Stimulated activated CD8-positive, alpha-beta memory T cell treated with anti-CD3 and anti-CD28 coated beads, Interleukin-2, amount 100 ng/mL, for 48 hours (primary cell): ENCODE measurements around the gene ISG20.
"Not testable (repeated sequence)": the region's sequence is repeated elsewhere in the genome, so short reads cannot be mapped to it uniquely, and the experiment has no call there.

Source experiments
- DNase-seq, 2 donors: peaks; one replicate each; pipeline ENCODE4 v3.0.0-alpha.2; 2020; ENCODE audit warnings: low read depth in 2 of 2

The ISG20 gene

DNA sequence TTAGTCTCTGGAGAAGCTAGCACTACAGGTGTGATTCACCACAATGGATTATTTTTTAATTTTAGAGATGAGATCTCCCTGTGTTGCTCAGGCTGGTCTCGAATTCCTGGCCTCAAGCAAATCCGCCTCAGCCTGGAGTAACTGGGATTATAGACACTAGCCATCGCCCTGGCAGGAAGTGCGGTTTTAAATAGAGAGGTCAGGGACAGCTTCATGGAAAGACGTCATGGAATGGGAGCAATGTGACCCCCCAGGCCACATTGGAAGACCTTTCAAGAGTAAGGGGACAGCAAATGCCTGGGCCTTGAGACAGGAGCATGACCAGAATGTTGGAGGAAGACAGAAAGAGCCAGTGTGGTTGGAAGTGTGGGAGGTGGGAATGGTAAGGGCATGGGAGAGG, 2.2 kb upstream of the ISG20 start:
- no peak for DNase-seq

DNA sequence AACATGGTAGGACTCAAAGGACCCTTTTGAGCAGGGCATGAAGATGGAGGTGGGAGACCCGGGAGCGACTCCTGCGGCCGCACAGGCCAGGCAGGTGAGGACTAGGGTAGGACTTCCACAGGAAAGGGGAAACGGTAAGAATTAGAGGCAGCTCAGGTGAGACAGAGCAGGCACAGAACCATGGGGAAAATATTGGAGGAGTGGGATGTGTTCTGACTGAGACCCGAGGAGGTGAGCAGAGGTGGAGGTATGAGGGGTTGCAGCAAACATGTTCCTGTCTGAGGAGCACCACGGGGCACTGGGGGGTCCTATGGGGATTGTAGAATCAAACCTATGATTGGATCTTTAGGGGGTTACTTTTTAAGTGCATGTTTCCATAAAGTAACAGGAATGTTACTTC, 1.4 kb upstream of the ISG20 start:
- no peak for DNase-seq

DNA sequence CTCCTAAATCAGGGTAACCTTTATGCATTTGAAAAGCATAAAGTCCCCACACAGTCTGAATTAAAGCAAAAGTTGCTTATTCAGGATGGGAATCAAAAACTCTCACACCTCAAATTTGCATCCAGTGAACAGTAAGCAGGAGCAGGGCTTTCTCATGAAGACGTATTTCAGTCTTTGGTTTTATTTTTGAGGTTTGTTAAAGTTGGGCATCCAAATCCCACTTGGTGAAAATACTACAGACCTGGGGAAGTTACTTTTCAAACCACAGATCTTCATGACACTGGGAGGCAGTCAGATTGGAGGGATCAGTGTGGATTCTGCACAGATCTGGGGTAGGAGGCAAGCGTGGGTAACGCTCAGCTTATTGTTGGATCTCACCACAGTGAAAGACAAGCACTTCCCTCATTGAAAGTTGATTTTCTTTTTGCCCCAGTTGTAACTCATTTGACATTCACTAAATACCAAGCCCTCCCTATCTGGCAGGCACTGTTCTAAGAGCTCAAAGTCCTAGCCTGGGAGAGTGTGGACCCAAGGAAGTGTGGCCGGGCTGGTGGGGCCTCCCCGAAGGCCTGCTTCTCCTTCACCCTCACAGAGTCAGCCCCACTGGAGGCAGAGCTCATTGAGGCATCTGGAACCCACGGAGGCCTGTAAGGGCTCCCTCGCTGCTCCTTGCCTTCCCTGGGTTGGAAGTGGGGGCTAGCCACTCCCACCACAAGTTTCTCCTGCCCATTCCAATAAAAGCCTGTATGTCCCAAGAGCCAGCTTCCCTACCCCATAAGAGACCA, 783 bp upstream of the ISG20 start:
- no peak for DNase-seq

DNA sequence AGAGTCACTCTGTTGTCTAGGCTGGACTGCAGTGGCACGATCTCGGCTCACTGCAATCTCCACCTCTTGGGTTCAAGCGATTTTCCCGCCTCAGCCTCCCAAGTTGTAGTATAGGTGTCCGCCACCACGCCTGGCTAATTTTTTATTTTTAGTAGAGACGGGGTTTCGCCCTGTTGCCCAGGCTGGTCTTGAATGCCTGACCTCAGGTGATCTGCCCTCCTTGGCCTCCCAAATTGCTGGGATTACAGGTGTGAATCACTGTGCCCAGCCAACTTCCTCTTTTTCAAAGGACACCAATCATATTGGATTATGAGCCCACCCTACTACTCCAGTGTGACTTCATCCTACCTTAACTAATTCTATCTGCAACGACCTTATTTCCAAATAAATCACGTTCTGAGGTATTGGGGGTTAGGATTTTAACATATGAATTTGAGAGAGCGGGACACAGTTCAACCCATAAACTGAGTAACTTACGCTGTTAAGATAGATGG, 3.2 kb downstream of the ISG20 start:
- DNase-seq = no peak

DNA sequence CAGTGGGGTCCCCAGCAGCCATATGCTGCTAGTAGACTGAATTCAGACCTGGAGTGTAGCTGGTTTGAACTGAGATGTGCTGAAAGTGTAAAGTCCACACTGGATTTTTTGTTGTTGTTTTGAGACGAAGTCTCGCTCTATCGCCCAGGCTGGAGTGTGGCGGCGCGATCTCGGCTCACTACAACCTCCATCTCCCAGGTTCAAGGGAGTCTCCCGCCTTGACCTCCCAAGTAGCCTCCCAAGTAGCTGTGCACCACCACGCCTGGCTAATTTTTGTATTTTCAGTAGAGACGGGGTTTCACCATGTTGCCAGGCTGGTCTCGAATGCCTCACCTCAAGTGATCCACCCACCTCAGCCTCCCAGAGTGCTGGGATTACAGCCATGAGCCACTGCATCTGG, 3.7 kb downstream of the ISG20 start:
- not testable (repeated sequence) for DNase-seq

DNA sequence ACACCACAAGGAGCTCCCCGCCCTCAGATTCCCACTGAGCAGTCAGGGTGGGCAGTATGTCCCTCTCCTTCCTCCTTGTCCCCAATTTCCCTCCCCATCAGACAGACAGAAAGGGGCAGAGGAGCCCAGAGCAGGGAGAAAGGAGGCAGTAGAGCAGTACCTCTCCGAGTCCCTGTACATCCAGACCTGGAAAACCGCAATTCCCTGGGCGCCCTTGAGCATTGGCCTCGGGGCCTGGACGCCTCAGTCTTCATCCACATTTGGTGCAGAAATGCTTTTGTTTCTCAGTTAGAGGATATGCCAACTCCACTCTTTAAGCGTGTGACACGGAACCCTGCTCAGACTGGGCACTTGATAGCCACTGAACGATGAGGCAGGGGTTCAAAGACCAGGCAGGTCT, 5.9 kb downstream of the ISG20 start:
- no peak for DNase-seq

DNA sequence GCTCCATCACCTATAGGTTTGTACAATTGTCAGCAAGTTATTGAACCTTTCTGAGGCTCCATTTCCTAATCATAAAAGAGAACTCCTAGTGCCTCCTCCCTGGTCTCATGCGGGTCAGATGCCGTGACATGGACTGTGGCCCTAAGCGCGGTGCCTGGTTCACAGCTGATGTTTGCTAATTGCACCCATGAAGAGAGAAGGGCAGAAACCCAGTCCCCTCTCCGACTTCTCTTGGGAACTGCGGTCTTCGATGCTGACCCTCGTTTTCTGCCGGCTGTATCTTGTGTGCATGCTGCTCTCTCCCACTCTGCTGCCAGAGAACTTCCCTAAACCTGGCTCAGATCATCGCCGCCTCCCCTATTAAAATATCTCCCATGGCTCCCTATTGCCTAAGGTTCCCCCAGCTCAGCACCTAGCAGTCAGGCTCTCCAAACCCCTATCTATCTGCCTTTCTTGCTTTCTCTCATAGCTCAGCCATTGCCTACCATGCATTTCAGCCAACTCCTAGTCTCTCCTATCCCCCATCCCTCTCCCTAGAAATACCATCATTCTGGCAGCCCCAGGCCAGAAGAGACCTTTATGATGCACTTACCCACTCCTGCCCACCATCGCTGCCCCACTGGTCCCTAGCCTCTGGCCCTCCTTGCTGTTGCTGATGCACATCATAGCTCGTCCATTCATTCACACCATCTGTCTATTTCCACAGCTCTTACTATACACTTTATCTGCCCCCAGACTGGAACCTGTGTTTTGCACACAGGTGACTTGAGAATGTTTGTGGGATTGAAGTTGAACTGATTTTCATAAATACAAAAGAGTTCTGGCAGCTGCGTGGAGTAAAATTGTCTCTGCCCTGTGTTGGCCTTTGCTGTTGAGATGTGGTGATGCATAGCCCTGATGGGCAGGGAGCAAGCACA, 6.6 kb downstream of the ISG20 start:
- no peak for DNase-seq

DNA sequence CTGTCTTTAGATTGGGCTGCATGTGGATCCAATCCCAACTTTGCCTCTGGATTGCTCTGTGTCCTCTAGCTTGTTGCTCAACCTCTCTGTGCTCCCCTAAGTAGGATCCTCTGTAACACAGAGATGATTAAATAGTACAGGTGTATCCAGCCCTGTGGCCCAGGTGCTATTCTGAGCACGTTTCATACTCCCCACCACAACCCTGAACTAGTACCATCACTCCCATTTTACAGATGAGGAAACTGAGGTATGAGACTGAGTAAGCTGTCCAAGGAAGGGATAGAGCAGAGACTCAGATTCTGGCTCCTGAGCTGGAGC, 7.2 kb downstream of the ISG20 start:
- DNase-seq = no peak

DNA sequence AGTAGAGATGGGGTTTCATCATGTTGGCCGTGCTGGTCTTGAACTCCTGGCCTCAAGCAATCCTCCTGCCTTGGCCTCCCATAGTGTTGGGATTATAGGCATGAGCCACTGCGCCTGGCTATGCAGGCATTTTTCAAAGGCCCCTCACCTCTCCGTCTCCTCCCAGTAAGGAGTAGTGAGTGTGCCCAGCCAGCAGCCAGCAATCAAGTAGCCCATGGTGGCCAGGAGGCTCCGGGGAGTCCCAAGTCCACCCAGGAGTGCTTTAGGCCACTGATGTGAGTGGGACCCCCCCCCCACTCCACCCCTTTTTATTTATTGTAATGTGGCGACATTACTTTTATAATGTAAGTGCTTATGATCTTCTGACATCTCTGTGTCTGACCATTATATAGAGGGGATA, 8.1 kb downstream of the ISG20 start:
- no peak for DNase-seq

DNA sequence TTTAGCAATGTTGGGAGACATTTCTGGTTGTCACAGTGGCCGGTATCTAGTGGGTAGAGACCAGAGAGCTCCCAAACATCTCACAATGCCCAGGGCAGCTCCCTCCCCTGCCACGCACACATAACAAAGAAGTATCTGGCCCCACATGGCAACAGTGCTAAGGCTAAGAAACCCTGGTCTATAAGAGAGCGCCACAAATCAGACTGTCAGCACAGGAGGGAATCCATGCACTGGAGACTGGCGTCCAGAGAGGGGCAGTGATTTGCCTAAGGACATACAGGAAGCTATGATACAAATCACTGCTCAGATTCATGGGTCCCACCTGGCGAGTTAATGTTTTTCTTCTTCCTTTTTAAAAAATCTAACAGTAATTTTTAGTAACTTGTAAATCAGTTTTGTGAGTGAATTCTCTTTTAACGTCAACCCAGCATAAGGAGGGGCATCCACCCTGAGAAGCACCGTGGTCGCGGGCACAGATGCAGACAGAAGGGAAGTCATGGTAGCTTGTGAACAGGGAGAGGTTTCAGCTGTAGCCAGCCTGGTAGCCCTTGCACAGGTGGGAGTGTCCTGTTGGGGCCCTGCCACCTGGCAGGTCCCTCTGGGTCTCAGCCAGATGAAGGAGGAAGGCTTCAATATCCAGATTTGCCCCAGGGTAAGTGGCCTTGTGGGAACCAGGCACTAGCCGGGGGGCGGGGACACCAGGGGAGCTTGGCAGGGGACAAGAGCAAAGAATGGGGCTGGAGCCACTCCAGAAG, 8.7 kb downstream of the ISG20 start:
- DNase-seq = no peak

DNA sequence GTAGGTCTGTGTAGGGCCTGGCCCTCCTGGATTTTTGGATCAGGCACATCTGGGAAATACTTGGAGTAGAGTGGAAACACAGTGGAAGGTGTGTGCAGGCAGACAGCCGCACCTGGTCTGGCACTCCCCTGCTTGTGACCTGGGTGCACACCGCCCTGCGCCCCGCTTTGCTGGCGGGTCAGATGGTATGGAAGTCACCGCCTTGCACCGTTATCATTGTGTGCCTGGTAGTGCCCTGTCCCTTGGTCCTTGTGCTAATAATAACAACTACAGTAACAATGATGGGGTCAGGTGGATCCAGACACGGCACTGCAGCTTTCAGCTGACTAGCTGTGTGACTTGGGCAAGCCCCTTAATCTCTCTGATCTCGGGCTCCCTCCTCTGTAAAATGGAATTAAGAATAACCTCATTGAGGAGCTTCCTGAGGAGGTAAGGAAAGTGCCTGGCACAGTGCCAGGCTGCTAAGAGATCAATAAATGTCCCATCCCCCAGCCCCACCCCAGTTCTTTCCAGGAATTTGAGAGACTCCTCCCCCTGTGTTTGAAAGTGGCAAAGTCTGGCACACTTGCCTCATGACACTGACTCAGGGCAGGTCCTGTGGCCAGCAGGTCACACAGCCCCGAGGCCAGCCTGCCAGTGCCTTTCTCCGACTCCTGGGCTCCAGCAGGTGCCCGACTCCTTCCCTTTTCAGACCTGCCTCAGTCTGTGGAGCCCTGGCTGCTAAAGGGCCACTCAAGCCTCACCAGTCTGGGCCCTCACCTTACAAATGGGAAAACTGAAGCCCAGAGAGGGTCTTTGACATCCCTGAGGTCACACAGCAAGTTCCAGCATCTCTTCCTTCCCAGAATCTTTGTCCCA, 9.8 kb downstream of the ISG20 start:
- no peak for DNase-seq

DNA sequence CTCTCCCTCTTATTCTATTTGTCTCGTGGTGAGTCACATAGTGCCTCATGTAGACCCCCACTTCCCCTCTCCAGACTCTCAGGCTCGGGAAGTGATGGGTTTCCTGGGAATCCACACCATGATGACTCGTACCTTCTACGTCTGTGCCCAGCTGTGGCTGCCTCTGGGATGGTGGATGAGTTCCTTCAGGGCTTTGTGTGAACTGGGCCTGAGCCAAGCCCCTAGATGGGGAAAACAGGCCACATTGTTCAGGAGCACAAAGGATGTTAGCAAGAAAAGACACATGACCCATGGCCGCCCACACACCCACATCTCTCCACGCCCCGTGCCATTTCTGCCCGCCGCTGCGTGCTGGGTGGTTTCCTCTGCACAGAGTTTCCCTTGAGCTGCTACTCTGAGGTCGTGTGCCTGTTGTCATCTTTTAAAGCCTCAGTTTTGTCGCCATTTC, 10.5 kb downstream of the ISG20 start:
- peak; percentile 72 to 76 for DNase-seq

DNA sequence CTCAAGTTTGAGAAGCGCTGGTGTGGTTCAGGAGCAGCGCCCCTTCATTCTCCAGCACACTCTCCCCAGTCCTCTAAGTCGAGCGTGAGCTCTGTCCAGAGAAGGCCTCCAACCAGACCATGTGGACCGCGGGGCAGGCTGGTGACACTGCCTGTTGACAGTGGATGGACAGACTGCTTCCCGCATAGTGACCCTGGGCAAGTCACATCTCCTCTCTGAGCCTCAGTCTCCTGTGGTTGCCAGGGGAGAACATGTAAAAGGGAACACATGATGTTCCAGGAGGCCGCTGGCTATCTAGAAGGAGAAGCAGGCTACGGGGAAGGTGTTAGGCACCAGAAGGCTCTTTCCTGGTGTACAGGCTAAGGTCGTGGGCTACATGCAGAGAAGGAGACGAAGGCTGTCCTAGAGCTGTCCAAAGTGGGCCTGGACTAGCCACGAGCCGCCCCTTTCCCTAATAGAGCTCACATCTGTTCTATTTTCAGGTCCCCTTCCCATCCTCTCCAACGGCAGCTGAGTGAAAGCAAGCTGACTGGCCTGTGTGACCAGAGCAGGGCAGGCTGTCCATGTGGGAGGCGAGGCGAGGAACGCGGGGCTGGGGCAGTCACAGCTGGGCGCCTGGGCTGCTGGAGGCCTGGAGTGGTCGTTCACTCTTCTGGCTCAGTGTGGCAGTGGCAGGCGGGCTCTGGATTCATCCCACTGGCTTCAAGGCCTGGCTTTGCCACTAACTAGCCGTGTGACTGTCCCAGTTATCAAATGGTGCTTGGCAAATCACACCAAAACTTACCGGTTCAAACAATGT, 11.1 kb downstream of the ISG20 start:
- DNase-seq = no peak

DNA sequence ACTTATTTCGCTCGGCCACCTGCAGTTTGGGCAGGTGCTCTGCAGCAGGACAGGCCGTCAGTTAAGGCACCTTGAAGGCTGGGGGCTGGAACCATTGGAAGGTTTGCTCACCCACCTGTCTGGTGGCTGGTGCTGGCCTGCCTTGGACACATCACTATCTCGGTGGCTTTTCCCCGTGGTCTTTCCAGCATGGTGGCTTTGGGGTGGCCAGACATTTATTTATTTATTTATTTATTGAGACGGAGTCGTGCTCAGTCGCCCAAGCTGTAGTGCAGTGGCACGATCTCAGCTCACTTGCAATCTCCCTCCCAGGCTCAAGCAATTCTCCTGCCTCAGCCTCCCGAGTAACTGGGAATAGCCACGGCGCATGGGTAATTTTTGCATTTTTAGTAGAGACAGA, 11.7 kb downstream of the ISG20 start:
- DNase-seq = no peak

DNA sequence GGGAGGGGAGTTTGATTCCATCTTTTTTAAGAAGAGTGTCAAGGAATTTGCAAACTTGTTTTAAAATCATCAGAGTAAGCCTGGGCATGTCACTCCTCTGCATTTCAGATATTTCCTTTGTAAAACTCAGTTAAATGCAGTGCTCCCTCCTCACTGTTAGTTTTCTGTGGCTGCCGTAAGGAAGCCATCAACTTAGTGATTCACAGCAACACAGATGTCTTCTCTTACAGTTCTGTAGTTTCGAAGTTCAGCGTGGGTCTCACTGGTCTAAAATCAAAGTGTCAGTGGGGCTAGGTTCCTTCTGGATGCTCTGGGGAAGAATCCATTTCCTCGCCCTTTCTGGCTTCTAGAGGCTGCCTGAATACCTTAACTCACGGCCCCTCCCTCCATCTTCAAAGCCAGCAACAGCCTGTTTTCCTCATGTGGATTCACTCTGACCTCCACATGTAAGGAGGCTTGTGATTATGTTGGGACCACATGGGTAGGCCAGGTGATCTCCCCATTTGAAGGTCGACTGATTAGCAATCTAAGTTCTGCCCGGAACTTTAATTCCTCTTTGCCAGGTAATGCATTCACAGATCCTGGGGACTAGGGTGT, 12.4 kb downstream of the ISG20 start:
- no peak for DNase-seq

DNA sequence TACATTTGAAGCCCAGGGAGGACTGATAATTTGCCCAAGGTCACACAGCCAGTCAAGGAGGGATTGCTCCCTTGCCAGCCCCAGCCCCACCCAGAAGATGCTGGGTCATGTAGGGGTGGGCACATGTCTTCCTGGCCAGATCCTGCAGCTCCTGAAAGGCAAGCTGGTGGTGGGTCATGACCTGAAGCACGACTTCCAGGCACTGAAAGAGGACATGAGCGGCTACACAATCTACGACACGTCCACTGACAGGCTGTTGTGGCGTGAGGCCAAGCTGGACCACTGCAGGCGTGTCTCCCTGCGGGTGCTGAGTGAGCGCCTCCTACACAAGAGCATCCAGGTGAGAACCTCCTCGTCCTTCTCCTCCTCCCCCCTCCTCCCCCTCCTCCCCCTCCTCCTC, 13.2 kb downstream of the ISG20 start:
- no peak for DNase-seq

DNA sequence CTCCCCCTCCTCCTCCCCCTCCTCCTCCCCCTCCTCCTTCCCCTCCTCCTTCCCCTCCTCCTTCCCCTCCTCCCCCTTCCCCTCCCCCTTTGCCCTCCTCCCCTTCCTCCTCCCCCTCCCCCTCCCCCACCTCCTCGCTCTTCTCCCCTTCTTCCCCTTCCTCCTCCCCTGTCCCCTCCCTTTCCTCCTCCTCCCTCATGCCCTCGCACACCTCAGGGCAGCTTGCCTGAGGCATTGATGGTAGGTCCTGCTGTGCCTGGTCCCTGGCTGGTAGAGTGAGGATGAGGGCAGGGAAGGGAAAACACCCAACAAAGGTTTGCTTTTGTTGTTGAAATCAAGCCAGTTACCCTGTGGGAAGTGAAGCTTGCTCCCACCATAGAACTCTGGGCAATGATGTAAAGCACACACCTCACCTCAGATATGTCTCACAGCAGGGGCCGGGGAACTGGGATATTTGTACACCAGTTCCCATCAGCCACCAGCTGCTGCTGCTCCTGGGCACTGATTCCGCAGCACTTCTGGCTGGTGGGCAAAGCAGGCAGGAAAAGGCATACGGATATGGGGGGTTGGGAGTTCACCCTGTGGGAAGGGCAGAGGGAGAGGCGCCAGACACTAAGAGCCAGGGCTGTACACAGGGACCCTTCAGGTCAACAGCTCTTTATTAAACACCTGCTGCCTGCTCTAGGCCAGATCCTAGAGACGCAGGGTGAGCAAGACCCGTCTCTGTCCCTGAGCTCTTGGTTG, 13.8 kb downstream of the ISG20 start:
- DNase-seq = no peak

DNA sequence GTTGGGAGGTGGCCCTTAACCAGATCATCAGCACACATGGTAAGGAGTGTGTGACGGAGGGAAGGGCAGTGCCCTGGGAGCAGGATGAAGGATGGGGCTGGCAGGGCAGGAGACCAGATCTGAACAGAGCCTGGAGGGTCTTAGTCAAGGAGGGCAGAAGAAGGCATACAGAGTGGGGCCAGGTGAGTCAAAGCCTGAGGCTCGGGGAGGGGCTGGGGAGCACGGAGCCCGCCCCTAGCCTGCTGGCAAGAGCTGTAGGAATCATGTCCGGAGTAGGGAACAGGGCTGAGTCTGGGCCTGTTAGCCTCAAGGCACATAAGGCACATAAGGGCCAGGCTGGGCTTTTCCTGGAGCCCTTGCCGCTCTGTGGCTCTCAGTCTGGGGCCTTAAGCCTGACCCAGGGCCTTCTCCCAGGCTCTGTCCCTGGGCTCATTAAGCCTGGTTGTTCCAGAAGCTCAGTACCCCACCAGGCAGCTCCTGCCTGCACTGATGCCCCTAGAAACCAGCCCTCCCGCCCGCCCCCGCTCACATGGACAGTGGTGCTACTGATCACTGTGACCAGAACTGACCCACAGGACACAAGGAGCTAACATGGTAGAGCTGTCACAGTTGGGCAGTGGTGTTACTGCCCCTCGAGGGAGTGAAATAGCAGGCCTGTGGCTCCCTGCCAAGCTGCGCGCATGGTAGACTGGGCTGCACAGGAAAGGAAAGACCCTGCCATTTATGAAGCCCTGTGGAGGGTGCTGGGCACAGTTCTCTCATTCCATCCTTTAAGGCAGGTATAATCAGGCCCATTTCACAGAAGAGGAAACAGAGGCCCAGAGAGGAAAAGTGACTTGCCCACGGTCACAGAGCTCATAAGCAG, 14.6 kb downstream of the ISG20 start:
- DNase-seq = no peak
